ENCODE measurements around the gene TSC22D2.
"Not testable (repeated sequence)": the region's sequence is repeated elsewhere in the genome, so short reads cannot be mapped to it uniquely, and the experiment has no call there.

Gene TSC22D2

DNA sequence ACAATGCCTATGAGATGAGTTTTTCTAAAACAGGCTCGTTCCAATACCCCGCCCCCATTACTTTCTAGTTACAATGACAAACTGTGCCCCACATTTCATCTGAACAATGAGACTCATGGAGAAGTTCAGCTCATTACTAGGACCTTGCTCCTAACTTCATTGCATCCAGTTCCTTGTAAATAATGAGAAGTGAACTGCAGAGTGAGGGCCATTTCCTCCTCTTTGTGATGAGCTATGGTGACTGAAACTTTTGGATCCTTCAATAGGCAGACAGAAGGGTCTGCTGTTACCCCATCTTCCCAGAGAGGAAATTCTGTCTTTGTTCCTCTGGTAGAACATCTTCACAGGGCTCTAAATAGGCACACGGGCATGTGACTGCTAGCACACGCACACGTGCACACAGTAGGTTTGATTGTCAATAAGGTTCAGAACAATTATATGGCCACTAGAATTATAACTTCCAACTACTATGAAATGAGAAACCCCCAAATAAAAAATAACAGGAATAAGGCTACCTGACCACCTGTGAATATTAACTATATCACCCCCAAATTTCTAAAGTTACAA lies 86.4 kb downstream of the TSC22D2 start:
- DNase-seq = no peak

DNA sequence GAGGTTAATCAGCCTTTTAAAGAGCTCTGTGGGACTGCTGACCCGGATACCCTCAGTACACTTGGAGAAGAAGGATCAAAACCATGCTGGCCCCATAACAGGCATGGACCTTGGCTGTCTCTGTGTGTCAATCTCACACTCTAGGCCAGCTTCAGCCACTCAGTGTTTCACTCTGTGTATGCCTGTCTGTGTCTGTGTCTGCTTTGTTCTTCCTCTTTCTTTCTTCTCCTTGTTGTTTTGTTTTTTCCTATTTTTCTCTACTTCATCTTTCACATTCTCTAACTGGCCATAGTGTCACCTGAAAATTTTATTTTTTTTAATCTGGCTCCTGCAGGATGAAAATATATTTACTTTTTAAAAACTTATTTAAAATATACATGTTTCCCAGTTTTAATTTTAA lies 87.1 kb downstream of the TSC22D2 start:
- DNase-seq = no peak

DNA sequence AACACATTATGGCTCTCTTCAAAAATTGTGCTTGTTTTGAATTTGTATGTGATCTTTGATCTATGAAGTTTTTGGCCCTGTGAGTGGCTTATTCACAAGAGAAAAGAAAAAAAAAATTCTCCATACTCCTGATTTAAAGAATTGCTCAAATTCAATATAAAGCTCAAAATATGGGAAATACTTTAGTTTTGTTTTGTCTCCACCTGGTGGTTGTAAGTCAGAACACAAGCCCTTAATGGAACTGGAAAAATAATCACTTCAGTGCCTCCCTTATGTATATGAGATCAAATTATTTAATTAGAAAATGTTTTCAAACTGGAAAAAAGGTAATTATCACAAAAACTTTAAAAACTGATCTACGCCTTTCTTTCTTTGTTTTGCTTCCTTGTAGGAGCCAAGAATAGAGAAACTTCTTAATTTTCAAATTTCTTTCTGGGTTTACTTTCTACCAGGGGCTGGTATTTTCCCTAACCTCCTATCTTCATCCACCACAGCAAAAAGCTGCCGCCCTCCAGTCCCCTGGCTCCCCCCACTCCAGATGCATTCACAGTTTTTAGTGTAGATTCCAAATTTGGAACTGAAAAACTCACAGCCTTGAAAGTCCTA lies 87.6 kb downstream of the TSC22D2 start:
- no peak for DNase-seq

DNA sequence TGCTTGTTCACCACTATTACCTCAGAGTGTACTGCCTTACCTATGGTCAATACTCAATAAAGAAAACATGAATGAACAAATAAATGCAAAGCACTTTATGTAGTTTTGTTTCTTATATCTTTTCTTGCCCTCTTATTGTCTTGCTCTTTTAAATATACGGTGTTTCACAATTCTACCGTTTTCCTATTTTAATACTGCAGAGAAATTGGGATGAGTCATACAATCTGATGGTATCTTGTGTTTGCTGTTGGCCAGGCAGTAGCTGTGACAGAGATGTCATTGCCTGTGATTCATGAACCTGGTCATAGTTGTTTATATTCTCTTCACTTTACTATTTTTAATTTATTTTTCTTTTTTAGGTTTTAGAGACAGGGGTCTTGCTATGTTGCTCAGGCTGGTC lies 89.9 kb downstream of the TSC22D2 start:
- no peak for DNase-seq

DNA sequence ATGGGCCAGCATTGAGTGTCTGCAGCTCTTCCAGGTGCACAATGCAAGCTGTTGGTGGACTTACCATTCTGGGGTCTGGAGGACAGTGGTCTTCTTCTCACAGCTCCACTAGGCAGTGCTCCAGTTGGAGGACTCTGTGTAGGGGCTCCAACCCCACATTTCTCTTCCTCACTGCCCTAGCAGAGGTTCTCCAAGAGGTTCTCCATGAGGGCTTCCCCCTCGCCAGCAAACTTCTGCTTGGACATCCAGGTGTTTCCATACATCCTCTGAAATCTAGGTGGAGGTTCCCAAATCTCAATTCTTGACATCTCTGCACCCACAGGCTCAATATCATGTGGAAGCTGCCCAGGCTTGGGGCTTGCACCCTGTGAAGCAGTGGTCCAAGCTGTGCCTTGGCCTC lies 92.9 kb downstream of the TSC22D2 start:
- not testable (repeated sequence) for DNase-seq

DNA sequence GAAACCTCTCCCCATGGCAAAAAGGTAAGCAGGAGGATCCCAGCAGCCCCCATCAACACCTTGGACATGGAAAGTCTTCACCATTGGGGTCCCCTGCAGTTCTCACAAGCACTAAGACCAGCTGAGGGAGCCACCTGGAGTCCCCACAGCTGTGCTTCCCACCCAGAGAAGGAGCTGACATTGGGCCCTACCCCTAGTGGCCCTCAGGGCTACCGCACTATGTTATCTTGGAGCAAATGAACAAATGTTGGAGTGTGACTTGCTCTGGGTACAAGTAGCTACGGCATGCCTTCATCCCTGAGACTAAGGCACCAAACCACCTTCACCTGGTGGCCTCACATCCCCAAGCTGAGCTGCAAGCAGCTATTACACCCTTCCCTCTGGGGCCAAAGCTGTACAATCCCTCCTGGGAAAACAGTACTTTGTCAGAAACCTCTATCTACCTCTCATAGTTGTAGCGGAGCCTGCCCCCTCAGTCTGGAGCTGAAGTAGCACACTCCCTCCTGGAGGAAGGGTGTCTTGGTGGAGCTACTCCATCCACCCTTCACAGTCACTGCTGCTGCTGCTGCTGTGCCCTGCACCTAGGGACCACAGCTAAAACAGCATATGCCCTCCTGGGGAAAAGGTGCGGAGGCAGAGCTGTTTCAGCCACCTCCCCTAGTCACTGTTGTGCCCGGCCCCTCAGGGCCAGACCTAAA lies 95.5 kb downstream of the TSC22D2 start:
- no peak for DNase-seq

DNA sequence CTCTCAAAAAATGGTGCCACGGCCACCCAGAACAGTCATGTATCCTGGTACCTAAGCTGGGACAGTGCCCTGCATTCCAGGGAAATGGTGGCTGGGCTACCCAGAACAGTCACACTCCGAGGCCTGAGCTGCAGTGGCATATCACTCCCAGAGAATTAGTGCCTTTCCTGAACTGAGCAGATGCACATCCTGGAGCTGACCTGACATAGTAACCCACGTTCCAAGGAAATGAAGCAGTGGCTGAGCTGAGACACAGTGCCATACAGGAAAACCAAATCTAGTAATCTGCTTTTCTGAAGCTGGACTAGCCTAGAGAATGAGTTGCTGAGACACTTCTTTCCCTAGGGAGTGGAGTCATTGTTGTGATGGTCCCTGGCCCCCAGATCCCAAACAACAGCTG lies 96.4 kb downstream of the TSC22D2 start:
- DNase-seq = no peak

DNA sequence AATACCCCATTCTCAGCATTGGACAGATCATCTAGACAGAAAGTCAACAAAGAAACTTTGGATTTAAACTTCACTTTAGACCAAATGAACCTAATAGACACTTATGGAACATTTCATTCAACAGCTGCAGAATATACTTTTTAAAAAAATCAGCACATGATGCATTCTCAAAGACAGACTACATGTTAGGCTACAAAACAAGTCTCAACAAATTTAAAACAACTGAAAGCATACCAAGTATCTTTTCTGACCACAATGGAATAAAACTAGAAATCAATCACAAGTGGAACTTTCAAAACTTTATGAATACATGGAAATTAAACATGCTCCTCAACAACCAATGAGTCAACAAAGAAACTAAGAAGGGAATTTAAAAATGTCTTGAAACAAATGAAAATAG lies 100.3 kb downstream of the TSC22D2 start:
- no peak for DNase-seq

DNA sequence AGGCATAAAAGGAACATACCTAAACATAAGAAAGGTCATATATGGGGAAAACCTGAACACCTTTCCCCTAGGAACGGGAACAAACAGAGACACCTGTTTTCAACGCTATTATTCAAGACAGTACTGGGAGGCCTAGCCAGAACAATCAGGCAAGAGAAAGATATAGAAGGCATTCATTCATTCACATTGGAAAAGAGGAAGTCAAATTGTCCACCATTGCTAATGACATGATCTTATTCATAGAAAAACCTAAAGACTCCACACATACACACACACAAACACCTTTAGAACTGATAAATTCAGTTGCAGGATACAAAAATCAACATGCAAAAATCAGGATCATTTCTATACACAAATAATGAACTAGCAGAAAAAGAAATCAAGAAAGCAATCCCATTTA lies 101.7 kb downstream of the TSC22D2 start:
- no peak for DNase-seq

DNA sequence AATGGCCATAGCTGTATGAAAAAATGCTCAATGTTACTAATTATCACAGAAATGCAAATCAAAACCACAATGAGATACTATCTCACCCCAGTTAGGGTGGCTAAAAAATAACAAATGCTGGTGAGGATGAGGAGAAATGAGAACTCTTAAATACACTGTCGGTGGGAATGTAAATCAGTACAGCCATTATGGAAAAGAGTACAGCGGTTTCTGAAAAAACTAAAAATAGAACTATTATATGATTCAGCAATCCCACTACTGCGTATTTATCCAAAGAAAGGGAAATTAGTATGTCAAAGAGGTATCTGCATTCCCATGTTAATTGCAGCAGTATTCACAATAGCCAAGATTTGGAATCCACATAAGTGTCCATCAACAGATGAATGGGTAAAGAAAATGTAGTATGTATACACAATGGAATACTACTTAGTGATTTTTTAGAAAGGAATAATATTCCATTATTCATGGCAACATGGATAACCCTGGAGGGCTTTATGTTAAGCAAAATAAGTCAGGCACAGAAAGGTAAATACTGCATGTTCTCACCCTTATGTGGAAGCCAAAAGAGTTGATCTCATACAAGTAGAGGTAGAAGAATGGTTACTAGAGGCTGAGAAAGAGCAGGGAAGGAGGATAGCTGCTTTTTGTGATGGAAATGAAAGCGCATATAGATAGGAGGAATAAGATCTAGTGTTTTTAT lies 103.2 kb downstream of the TSC22D2 start:
- no peak for DNase-seq

DNA sequence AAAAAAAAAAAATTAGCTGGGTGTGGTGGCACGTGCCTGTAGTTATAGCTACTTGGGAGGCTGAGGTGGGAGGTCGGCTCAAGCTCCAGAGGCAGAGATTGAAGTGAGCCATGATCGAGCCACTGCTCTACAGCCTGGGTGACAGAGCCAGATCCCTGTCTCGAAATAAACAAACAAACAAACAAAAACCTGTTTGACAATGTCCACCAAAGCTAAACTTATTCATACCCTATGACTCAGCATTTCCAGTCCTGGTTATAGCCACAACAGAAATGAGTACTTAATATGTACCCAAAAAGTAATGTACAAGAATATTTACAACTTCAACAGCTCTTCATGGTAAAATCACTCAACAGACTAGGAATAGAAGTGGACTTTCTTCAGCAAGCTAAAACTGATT lies 107.1 kb downstream of the TSC22D2 start:
- no peak for DNase-seq

Data from left hindlimb (tissue), 1 donor.